Thyroid gland (tissue), 4 donors: ENCODE data around the gene ENOX2. TPM values are rescaled to one million over a fixed set of nuclear protein-coding genes. Genes with fewer than 3 reads are reported as not detected.

Experiments
- DNase-seq, 2 donors: peaks; one replicate each; pipeline ENCODE4 v3.0.0-alpha.2; 2019
- H3K27ac ChIP-seq, 3 donors: fragments of 200-600 bp; sonication (generic); 1 replicate in 2 of 3; 2 replicates in 1 of 3; pipeline ENCODE4 v1.5.1; 2016 to 2019; ENCODE audit warnings: mild to moderate bottlenecking in 1 of 3, moderate library complexity in 1 of 3
- H3K27me3 ChIP-seq: fragments of 200-600 bp; sonication (generic); one replicate; pipeline ENCODE4 v1.5.1; 2019
- H3K36me3 ChIP-seq, 2 donors: fragments of 200-600 bp; sonication (generic); one replicate each; pipeline ENCODE4 v1.5.1; 2016 to 2019
- H3K4me1 ChIP-seq, 2 donors: fragments of 200-600 bp; sonication (generic); one replicate each; pipeline ENCODE4 v1.5.1; 2017 to 2019
- H3K4me3 ChIP-seq, 3 donors: fragments of 200-600 bp; sonication (generic); replicated peaks in 1 of 3; 1 replicate in 2 of 3; 2 replicates in 1 of 3; pipeline ENCODE4 v1.5.1; 2016; ENCODE audit warnings: mild to moderate bottlenecking in 1 of 3
- H3K9me3 ChIP-seq: fragments of 200-600 bp; sonication (generic); one replicate; pipeline ENCODE4 v1.5.1; 2017
- CTCF ChIP-seq, 6 experiments: fragments of 200-600 bp in 3 of 6; fragments of 450-650 bp in 3 of 6; sonication (generic) in 3 of 6; IDR thresholded peaks; one replicate each; pipeline ENCODE4 v1.5.1; 2016 to 2019; ENCODE audit warnings: antibody characterized with exemption in 6 of 6, mild to moderate bottlenecking in 2 of 6, inconsistent platforms in 1 of 6, moderate library complexity in 1 of 6
- POLR2A ChIP-seq, 2 donors: fragments of 450-650 bp; IDR thresholded peaks; one replicate each; pipeline ENCODE4 v1.6.1; 2017; ENCODE audit warnings: antibody characterized with exemption in 2 of 2, mild to moderate bottlenecking in 2 of 2, moderate library complexity in 1 of 2
- WGBS, 2 donors: methylation state at CpG; one replicate each; pipeline ENCODE4 v1.1.5; 2017; 5-methylcytosine and 5-hydroxymethylcytosine counted together
- intact Hi-C: fragments of 100-400 bp; cut with DNase I; formaldehyde crosslinking; loops from one replicate; pipeline ENCODE4 v1.15.1; 2023
- total RNA-seq, 4 donors: library from RNA; depleted of rRNA; stranded (reverse); fragments of >200 nt; gene quantifications; one replicate each; pipeline ENCODE4 v1.2.3, GENCODE V29; 2016

Gene ENOX2
- total RNA-seq, 4 donors from 2014 or later: 11.8 to 25.2 (median 20.1) TPM

- Histone ChIP-seq H3K9me3 (no peaks in the 10 kb centered on the region), H3K4me3 (no peak overlapping the region)
Measured at GRCh38 chrX:130772105-130772775, 130.8 kb downstream of the ENOX2 start.

GRCh38 chrX:130771648-130772047 lies 131.4 kb downstream of the ENOX2 start:
- H3K4me3 ChIP-seq: no peak overlapping the region
- DNase-seq: no peak
- TF ChIP-seq CTCF (IDR thresholded peaks at IDR 0.05) (no peak), POLR2A (IDR thresholded peaks at IDR 0.05) (no peak)
- H3K36me3 ChIP-seq: no peaks in the 10 kb centered on the region
- no peaks in the 10 kb centered on the region for H3K27me3 ChIP-seq
- no peak overlapping the region for H3K27ac ChIP-seq
- H3K9me3 ChIP-seq: no peaks in the 10 kb centered on the region
- intact Hi-C loops: no loop called here
- no peaks in the 10 kb centered on the region for H3K4me1 ChIP-seq
- whole genome bisulfite sequencing, 2 donors: 63 to 67% methylated on average over 1 of the region's 1 CpG

More at GRCh38 chrX:130772105-130772775, 130.8 kb downstream of the ENOX2 start:
- intact Hi-C loops: no loop called here
- no peaks in the 10 kb centered on the region for H3K36me3 ChIP-seq
- no peaks in the 10 kb centered on the region for H3K4me1 ChIP-seq
- WGBS, 2 donors: 64 to 69% methylated on average over 3 to 4 of the region's 4 CpGs
- DNase-seq: no peak
- H3K27me3 ChIP-seq: no peaks in the 10 kb centered on the region
- TF ChIP-seq POLR2A (IDR thresholded peaks at IDR 0.05): no peak
- TF ChIP-seq CTCF (IDR thresholded peaks at IDR 0.05): no peak
- no peak overlapping the region for H3K27ac ChIP-seq

GRCh38 chrX:130771230-130771629 lies 131.8 kb downstream of the ENOX2 start:
- Histone ChIP-seq H3K27ac (no peak overlapping the region), H3K4me3 (no peak overlapping the region), H3K9me3 (no peaks in the 10 kb centered on the region), H3K27me3 (no peaks in the 10 kb centered on the region), H3K36me3 (no peaks in the 10 kb centered on the region), H3K4me1 (no peaks in the 10 kb centered on the region)
- intact Hi-C loops: no loop called here
- WGBS, 2 donors: 86% methylated on average over 2 of the region's 2 CpGs
- DNase-seq: no peak
- TF ChIP-seq POLR2A (IDR thresholded peaks at IDR 0.05): no peak
- TF ChIP-seq CTCF (IDR thresholded peaks at IDR 0.05): no peak

GRCh38 chrX:130770615-130771014 lies 132.4 kb downstream of the ENOX2 start:
- WGBS, 2 donors: 92 to 93% methylated on average over 3 of the region's 3 CpGs
- no peak overlapping the region for H3K27ac ChIP-seq
- TF ChIP-seq CTCF (IDR thresholded peaks at IDR 0.05) (no peak), POLR2A (IDR thresholded peaks at IDR 0.05) (no peak)
- no peaks in the 10 kb centered on the region for H3K4me1 ChIP-seq
- H3K36me3 ChIP-seq: no peaks in the 10 kb centered on the region
- DNase-seq: no peak
- no peaks in the 10 kb centered on the region for H3K9me3 ChIP-seq
- no peak overlapping the region for H3K4me3 ChIP-seq
- H3K27me3 ChIP-seq: no peaks in the 10 kb centered on the region
- intact Hi-C loops: no loop called here

GRCh38 chrX:130769835-130770234 lies 133.2 kb downstream of the ENOX2 start:
- Histone ChIP-seq H3K27ac (no peak overlapping the region), H3K4me3 (no peak overlapping the region), H3K4me1 (no peaks in the 10 kb centered on the region), H3K36me3 (no peaks in the 10 kb centered on the region), H3K9me3 (no peaks in the 10 kb centered on the region), H3K27me3 (no peaks in the 10 kb centered on the region)
- DNase-seq: no peak
- WGBS, 2 donors: 71 to 76% methylated on average over 4 of the region's 4 CpGs
- intact Hi-C loops: no loop called here
- TF ChIP-seq POLR2A (IDR thresholded peaks at IDR 0.05) (no peak), CTCF (IDR thresholded peaks at IDR 0.05) (no peak)
